HepG2 (cell line): ENCODE results near the gene CCNL1. TPM values are rescaled to one million over a fixed set of nuclear protein-coding genes. Genes with fewer than 3 reads are reported as not detected.

Experiments
- ATAC-seq: fragments of 200-7000 bp; cut with Tn5 transposase; 3 replicates; pipeline ENCODE4 v1.9.1; 2020; ENCODE audit warnings: mild to moderate bottlenecking, moderate library complexity
- BruUV-seq: library from RNA; stranded (reverse); fragments of 400-500 nt; replicated peaks from 2 replicates; lab custom pipeline; 2021; lab: Mats Ljungman, UMichigan
- CTCF ChIA-PET: fragments of 300-600 bp; formaldehyde crosslinking; extraction: SDS; loops from one replicate; lab custom pipeline; 2021; ENCODE audit warnings: low total read pairs, inconsistent platforms, low intra/inter-chr PET ratio; lab: Yijun Ruan, JAX
- POLR2A ChIA-PET: fragments of 350-600 bp; sonication (Branson Sonifier 250); formaldehyde crosslinking; loops from one replicate; lab custom pipeline; 2020; ENCODE audit warnings: antibody characterized with exemption, inconsistent platforms; lab: Yijun Ruan, JAX
- DNase-seq: peaks from one replicate; pipeline ENCODE4 v3.0.0-alpha.2; 2015; ENCODE audit warnings: low spot score
- FAIRE-seq: peaks from 3 replicates; lab custom pipeline; 2011; peaks lifted over from hg19 to GRCh38; lab: Jason Lieb, UNC
- H2AFZ ChIP-seq: one replicate; pipeline ENCODE4 v1.6.1; 2011; ENCODE audit warnings: low read length, inconsistent platforms
- H3K27ac ChIP-seq: fragments of 300-600 bp; 3 replicates; pipeline ENCODE4 v1.8.0; 2011; ENCODE audit warnings: mixed run types, mild to moderate bottlenecking, mixed read lengths, low read length, inconsistent platforms; ENCODE audit not compliant: insufficient read depth; ENCODE audit errors: extremely low read length
- H3K27me3 ChIP-seq, 2 experiments: fragments of 200-600 bp in 1 of 2; 2 replicates in 1 of 2; 3 replicates in 1 of 2; pipeline versions ENCODE4 v1.6.0 to v1.8.0; 2011; ENCODE audit warnings: low read length in 2 of 2, mild to moderate bottlenecking in 2 of 2, moderate library complexity in 2 of 2, inconsistent platforms in 1 of 2; ENCODE audit not compliant: insufficient read depth in 2 of 2, control insufficient read depth in 1 of 2
- H3K36me3 ChIP-seq, 2 experiments: fragments of 200-600 bp in 1 of 2; replicated peaks in 1 of 2; 2 replicates in 1 of 2; 3 replicates in 1 of 2; pipeline versions ENCODE4 v1.5.1 to v1.8.0; 2011; ENCODE audit warnings: low read length in 2 of 2, inconsistent platforms in 1 of 2; ENCODE audit not compliant: insufficient read depth in 2 of 2, control insufficient read depth in 1 of 2
- H3K4me1 ChIP-seq: 2 replicates; pipeline ENCODE4 v1.5.1; 2012; ENCODE audit warnings: low read length, inconsistent platforms; ENCODE audit not compliant: insufficient read depth
- H3K4me2 ChIP-seq: 2 replicates; pipeline ENCODE4 v1.6.0; 2011; ENCODE audit warnings: low read depth, low read length, inconsistent platforms
- H3K4me3 ChIP-seq, 3 experiments: fragments of 200-600 bp in 1 of 3; sonication (generic), shearing (Covaris generic) in 1 of 3; replicated peaks in 1 of 3; 2 replicates each; pipeline ENCODE4 v1.5.1; 2011 to 2016; ENCODE audit warnings: low read length in 3 of 3, inconsistent platforms in 2 of 3, low read depth in 2 of 3, mild to moderate bottlenecking in 2 of 3, control low read depth in 1 of 3, mixed read lengths in 1 of 3; ENCODE audit not compliant: insufficient read depth in 1 of 3
- H3K79me2 ChIP-seq: one replicate; pipeline ENCODE4 v1.6.1; 2011; ENCODE audit warnings: low read length, inconsistent platforms; ENCODE audit not compliant: insufficient read depth
- H3K9ac ChIP-seq: 2 replicates; pipeline ENCODE4 v1.6.0; 2011; ENCODE audit warnings: mild to moderate bottlenecking, low read depth, low read length, inconsistent platforms; ENCODE audit not compliant: insufficient read depth
- H3K9me3 ChIP-seq: 2 replicates; pipeline ENCODE4 v1.5.1; 2012; ENCODE audit warnings: mild to moderate bottlenecking, low read length
- H4K20me1 ChIP-seq: 2 replicates; pipeline ENCODE4 v1.6.0; 2011; ENCODE audit warnings: inconsistent platforms, mild to moderate bottlenecking, low read length, moderate library complexity; ENCODE audit not compliant: insufficient read depth
- CEBPB ChIP-seq: IDR thresholded peaks from 2 replicates; pipeline ENCODE4 v1.6.1; 2011; ENCODE audit warnings: low read depth, low read length, improper control_type of control experiment, borderline replicate concordance
- FOXA3 ChIP-seq: IDR thresholded peaks from 2 replicates; pipeline ENCODE4 v1.6.1; 2016; ENCODE audit warnings: missing genetic modification reagents, missing compliant biosample characterization
- KLF16 ChIP-seq, 2 experiments: sonication (generic) in 1 of 2; formaldehyde crosslinking in 1 of 2; IDR thresholded peaks; 2 replicates each; pipeline versions ENCODE4 v1.6.1 to v1.8.0; 2016 to 2023; ENCODE audit warnings: missing genetic modification reagents in 2 of 2, missing compliant biosample characterization in 1 of 2
- PAF1 ChIP-seq: IDR thresholded peaks from 2 replicates; pipeline ENCODE4 v1.6.1; 2016; ENCODE audit warnings: missing genetic modification reagents, missing compliant biosample characterization
- PAX8 ChIP-seq: sonication (generic); formaldehyde crosslinking; IDR thresholded peaks from 2 replicates; pipeline ENCODE4 v1.8.0; 2022; ENCODE audit warnings: mild to moderate bottlenecking, missing genetic modification reagents, borderline replicate concordance
- POLR2A ChIP-seq, 2 experiments: IDR thresholded peaks; 2 replicates each; pipeline ENCODE4 v1.6.1; 2011; ENCODE audit warnings: low read depth in 2 of 2, low read length in 2 of 2, mild to moderate bottlenecking in 1 of 2, moderate library complexity in 1 of 2; ENCODE audit not compliant: insufficient read depth in 1 of 2
- POLR2G ChIP-seq: fragments of 200-400 bp; formaldehyde crosslinking; IDR thresholded peaks from 2 replicates; pipeline ENCODE4 v1.6.1; 2018; ENCODE audit warnings: mild to moderate bottlenecking, low read depth, low read length, moderate library complexity
- RARG ChIP-seq: sonication (generic); formaldehyde crosslinking; IDR thresholded peaks from 2 replicates; pipeline ENCODE4 v1.4.0; 2020; ENCODE audit warnings: low read depth, mild to moderate bottlenecking, missing genetic modification reagents
- RBAK ChIP-seq: sonication (generic); formaldehyde crosslinking; IDR thresholded peaks from 2 replicates; pipeline ENCODE4 v1.5.1; 2020; ENCODE audit warnings: mild to moderate bottlenecking, missing genetic modification reagents
- SIX1 ChIP-seq: sonication (generic); formaldehyde crosslinking; IDR thresholded peaks from 2 replicates; pipeline ENCODE4 v1.4.0; 2020; ENCODE audit warnings: missing genetic modification reagents, borderline replicate concordance
- TCF7 ChIP-seq: sonication (generic); IDR thresholded peaks from 2 replicates; pipeline ENCODE4 v1.6.1; 2016; ENCODE audit warnings: antibody characterized with exemption, low read depth
- ZMYM2 ChIP-seq: sonication (generic); formaldehyde crosslinking; IDR thresholded peaks from 2 replicates; pipeline ENCODE4 v1.8.0; 2022; ENCODE audit warnings: mild to moderate bottlenecking, missing genetic modification reagents
- WGBS: methylation state at CpG from one replicate; pipeline ENCODE4 v1.1.6; 2017; ENCODE audit warnings: low lambda C conversion rate; 5-methylcytosine and 5-hydroxymethylcytosine counted together
- in situ Hi-C: cut with HindIII; loops from 2 replicates; pipeline ENCODE4 v1.10.0; 2017; ENCODE audit warnings: low pct_unique_long_range_greater_than_20kb; ENCODE audit not compliant: extremely low pct_ligation_motif_present
- intact Hi-C: fragments of 100-400 bp; cut with micrococcal nuclease; formaldehyde crosslinking; loops from one replicate; pipeline ENCODE4 v1.10.0; 2022; ENCODE audit not compliant: unreplicated experiment
- polyA plus RNA-seq, 8 experiments: library from polyadenylated mRNA; depleted of rRNA in 3 of 8; stranded (reverse) in 7 of 8; unstranded in 1 of 8; fragments of >200 nt; fragmentation: Illumina TruSeq in 4 of 8; extraction: Trizol in 4 of 8; gene quantifications; 2 replicates each; pipeline versions ENCODE4 v1.2.1 to v1.2.3, GENCODE V29; 2011 to 2016; ENCODE audit warnings: low read depth in 4 of 8, missing spikeins in 1 of 8, mixed read lengths in 1 of 8; ENCODE audit not compliant: insufficient read depth in 1 of 8
- total RNA-seq, 5 experiments: library from RNA; depleted of rRNA; stranded (reverse); fragments of >200 nt; fragmentation: Illumina TruSeq; extraction: Trizol; gene quantifications; 2 replicates each; pipeline ENCODE4 v1.2.3, GENCODE V29; 2016; ENCODE audit warnings: low read depth in 1 of 5
- TF ChIP-seq, protein P1 (sequence below): sonication (generic); formaldehyde crosslinking; IDR thresholded peaks from 2 replicates; pipeline ENCODE4 v1.9.0; 2021; ENCODE audit warnings: mild to moderate bottlenecking, missing genetic modification reagents

The CCNL1 gene
- total and polyA plus RNA-seq, 2 of the 13 experiments (the other 11 are each of a cell fraction or from before 2014, with no cell fraction given), result 151 to 303 TPM

GRCh38 chr3:157145606-157146322 is 14.2 kb downstream of the CCNL1 start:
- Histone ChIP-seq H2AFZ (no peak overlapping the region), H4K20me1 (peaks cover 8% of the 10 kb centered on the region; the same call in 1 of the 2 replicates), H3K4me2 (no peak overlapping the region), H3K9ac (no peak overlapping the region), H3K27me3 (no peaks in the 10 kb centered on the region; a peak in 1 of 5 replicates), H3K79me2 (no peaks in the 10 kb centered on the region), H3K4me1 (0 out of 2 replicates have a peak, but pooled peaks cover 8% of the 10 kb centered on the region), H3K4me3 (no peak overlapping the region), H3K9me3 (no peaks in the 10 kb centered on the region), H3K36me3 (peaks cover 11 to 41% of the 10 kb centered on the region in 2 experiments), H3K27ac (peak overlapping the region; percentile 28)
- intact Hi-C loops, result no loop called here
- no peak for FAIRE-seq
- ChIA-PET POLR2A (interaction anchor here (0.9 to 1.9 kb wide), 4 partner anchors 9 to 57 kb away, joined by 4 to 13 read pairs (median 5); partner anchors contain the start of gene CCNL1), CTCF (no interaction called here)
- BruUV-seq, result no TSS peak
- WGBS, result 82% methylated on average over 2 of the region's 2 CpGs
- peak; percentile 24 for ATAC-seq
- DNase-seq, result no peak
- TF ChIP-seq SIX1 (CRISPR knock-in tag) (no peak), PAF1 (no peak), POLR2G (0 out of 2 replicates have a peak, but pooled peaks have one; percentile 7), CEBPB (peak; percentile 66), PAX8 (no peak), FOXA3 (CRISPR knock-in tag) (no peak), POLR2A (IDR thresholded peaks at IDR 0.05; ENCODE audit: insufficient read depth in 1 of 2, low read depth in 2 of 2, low read length in 2 of 2) (peak in 1 of 2 experiments; percentile 14; a peak in 1 of 4 replicates), TCF7 (no peak), RARG (CRISPR knock-in tag) (no peak), RBAK (CRISPR knock-in tag) (no peak), KLF16 (CRISPR knock-in tag; IDR thresholded peaks at IDR 0.05) (no peak), ZMYM2 (CRISPR knock-in tag) (no peak)
- TF ChIP-seq, protein P1, sequence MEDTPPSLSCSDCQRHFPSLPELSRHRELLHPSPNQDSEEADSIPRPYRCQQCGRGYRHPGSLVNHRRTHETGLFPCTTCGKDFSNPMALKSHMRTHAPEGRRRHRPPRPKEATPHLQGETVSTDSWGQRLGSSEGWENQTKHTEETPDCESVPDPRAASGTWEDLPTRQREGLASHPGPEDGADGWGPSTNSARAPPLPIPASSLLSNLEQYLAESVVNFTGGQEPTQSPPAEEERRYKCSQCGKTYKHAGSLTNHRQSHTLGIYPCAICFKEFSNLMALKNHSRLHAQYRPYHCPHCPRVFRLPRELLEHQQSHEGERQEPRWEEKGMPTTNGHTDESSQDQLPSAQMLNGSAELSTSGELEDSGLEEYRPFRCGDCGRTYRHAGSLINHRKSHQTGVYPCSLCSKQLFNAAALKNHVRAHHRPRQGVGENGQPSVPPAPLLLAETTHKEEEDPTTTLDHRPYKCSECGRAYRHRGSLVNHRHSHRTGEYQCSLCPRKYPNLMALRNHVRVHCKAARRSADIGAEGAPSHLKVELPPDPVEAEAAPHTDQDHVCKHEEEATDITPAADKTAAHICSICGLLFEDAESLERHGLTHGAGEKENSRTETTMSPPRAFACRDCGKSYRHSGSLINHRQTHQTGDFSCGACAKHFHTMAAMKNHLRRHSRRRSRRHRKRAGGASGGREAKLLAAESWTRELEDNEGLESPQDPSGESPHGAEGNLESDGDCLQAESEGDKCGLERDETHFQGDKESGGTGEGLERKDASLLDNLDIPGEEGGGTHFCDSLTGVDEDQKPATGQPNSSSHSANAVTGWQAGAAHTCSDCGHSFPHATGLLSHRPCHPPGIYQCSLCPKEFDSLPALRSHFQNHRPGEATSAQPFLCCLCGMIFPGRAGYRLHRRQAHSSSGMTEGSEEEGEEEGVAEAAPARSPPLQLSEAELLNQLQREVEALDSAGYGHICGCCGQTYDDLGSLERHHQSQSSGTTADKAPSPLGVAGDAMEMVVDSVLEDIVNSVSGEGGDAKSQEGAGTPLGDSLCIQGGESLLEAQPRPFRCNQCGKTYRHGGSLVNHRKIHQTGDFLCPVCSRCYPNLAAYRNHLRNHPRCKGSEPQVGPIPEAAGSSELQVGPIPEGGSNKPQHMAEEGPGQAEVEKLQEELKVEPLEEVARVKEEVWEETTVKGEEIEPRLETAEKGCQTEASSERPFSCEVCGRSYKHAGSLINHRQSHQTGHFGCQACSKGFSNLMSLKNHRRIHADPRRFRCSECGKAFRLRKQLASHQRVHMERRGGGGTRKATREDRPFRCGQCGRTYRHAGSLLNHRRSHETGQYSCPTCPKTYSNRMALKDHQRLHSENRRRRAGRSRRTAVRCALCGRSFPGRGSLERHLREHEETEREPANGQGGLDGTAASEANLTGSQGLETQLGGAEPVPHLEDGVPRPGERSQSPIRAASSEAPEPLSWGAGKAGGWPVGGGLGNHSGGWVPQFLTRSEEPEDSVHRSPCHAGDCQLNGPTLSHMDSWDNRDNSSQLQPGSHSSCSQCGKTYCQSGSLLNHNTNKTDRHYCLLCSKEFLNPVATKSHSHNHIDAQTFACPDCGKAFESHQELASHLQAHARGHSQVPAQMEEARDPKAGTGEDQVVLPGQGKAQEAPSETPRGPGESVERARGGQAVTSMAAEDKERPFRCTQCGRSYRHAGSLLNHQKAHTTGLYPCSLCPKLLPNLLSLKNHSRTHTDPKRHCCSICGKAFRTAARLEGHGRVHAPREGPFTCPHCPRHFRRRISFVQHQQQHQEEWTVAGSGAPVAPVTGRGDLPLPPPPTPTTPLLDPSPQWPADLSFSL, result no peak
- in situ Hi-C loops, result no loop called here
